Upper lobe of left lung (tissue), 6 donors: ENCODE results near the gene MFSD12. TPM values are rescaled to one million over a fixed set of nuclear protein-coding genes. Genes with fewer than 3 reads are reported as not detected.
"Not testable (repeated sequence)": the region's sequence is repeated elsewhere in the genome, so short reads cannot be mapped to it uniquely, and the experiment has no call there.

Source experiments
- ATAC-seq, 2 donors: fragments of 200-7000 bp; cut with Tn5 transposase; one replicate each; pipeline ENCODE4 v1.9.1; 2022; ENCODE audit warnings: mild to moderate bottlenecking in 2 of 2, moderate library complexity in 2 of 2; ENCODE audit not compliant: low FRiP score in 2 of 2
- DNase-seq, 2 donors: peaks; one replicate each; pipeline ENCODE4 v3.0.0-alpha.2; 2019 to 2020
- H3K27ac ChIP-seq, 4 donors: fragments of 200-600 bp; sonication (generic); one replicate each; pipeline ENCODE4 v1.5.1; 2016 to 2019
- H3K27me3 ChIP-seq, 4 donors: fragments of 200-600 bp; sonication (generic); one replicate each; pipeline ENCODE4 v1.5.1; 2017 to 2019
- H3K36me3 ChIP-seq, 4 donors: fragments of 200-600 bp; sonication (generic); one replicate each; pipeline ENCODE4 v1.5.1; 2016 to 2019
- H3K4me1 ChIP-seq, 4 donors: fragments of 200-600 bp; sonication (generic); one replicate each; pipeline ENCODE4 v1.5.1; 2018 to 2019
- H3K4me3 ChIP-seq, 4 donors: fragments of 200-600 bp; sonication (generic); one replicate each; pipeline ENCODE4 v1.5.1; 2017 to 2019; ENCODE audit warnings: mild to moderate bottlenecking in 2 of 4, moderate library complexity in 1 of 4
- H3K9me3 ChIP-seq, 4 donors: fragments of 200-600 bp; sonication (generic); one replicate each; pipeline ENCODE4 v1.5.1; 2018 to 2019
- CTCF ChIP-seq, 6 experiments: fragments of 450-650 bp in 4 of 6; fragments of 200-600 bp in 2 of 6; sonication (generic) in 2 of 6; IDR thresholded peaks; one replicate each; pipeline ENCODE4 v1.5.1; 2016 to 2019; ENCODE audit warnings: antibody characterized with exemption in 6 of 6
- EP300 ChIP-seq, 4 donors: sonication (generic); formaldehyde crosslinking; IDR thresholded peaks; one replicate each; pipeline ENCODE4 v1.5.1; 2017; ENCODE audit warnings: antibody characterized with exemption in 4 of 4, control low read depth in 2 of 4
- POLR2A ChIP-seq, 4 donors: fragments of 450-650 bp; IDR thresholded peaks; one replicate each; pipeline ENCODE4 v1.5.1; 2016 to 2017; ENCODE audit warnings: antibody characterized with exemption in 4 of 4, mild to moderate bottlenecking in 2 of 4
- POLR2AphosphoS5 ChIP-seq, 2 donors: sonication (generic); formaldehyde crosslinking; IDR thresholded peaks; one replicate each; pipeline ENCODE4 v1.5.1; 2017; ENCODE audit warnings: antibody characterized with exemption in 2 of 2
- WGBS, 2 donors: methylation state at CpG; one replicate each; pipeline ENCODE4 v1.1.5; 2017 to 2018; 5-methylcytosine and 5-hydroxymethylcytosine counted together
- total RNA-seq, 6 donors: library from RNA; depleted of rRNA in 4 of 6; stranded (reverse); fragments of >200 nt in 4 of 6; gene quantifications; one replicate each; pipeline versions ENCODE4 v1.1.0 to v1.2.1, GENCODE V29; 2016 to 2021
- donor health status: DM: no; HTN: no; CAD: no; lungs with moderate emphysema.
- donor health status: DM: no; HTN: yes; CAD: no; lungs with severe emphysema.

The MFSD12 gene
- total RNA-seq, 6 donors from 2014 or later, result 44.2 to 178 (median 96.0) TPM

GRCh38 chr19:3530389-3530788 is 27.0 kb downstream of the MFSD12 start:
- Histone ChIP-seq H3K27me3 (no peaks in the 10 kb centered on the region), H3K27ac (no peak overlapping the region), H3K9me3 (no peaks in the 10 kb centered on the region), H3K36me3 (peaks cover 19 to 78% (median 77%) of the 10 kb centered on the region in 4 donors), H3K4me1 (no peaks in the 10 kb centered on the region), H3K4me3 (no peak overlapping the region)
- WGBS, 2 donors, result 92 to 96% methylated on average over 12 of the region's 12 CpGs
- TF ChIP-seq POLR2AphosphoS5 (IDR thresholded peaks at IDR 0.05) (no peak), POLR2A (IDR thresholded peaks at IDR 0.05) (no peak), EP300 (IDR thresholded peaks at IDR 0.05) (no peak), CTCF (IDR thresholded peaks at IDR 0.05) (no peak)
- ATAC-seq (no peak), DNase-seq (no peak)

GRCh38 chr19:3529299-3529698 is 28.1 kb downstream of the MFSD12 start:
- not testable (repeated sequence) for H3K9me3 ChIP-seq, ATAC-seq, H3K4me1 ChIP-seq, H3K27me3 ChIP-seq, H3K4me3 ChIP-seq, DNase-seq, H3K27ac ChIP-seq
- H3K36me3 ChIP-seq, result peaks cover 19 to 76% (median 75%) of the 10 kb centered on the region in 4 donors
- 90 to 92% methylated on average over 7 of the region's 7 CpGs for WGBS, 2 donors

- no peaks in the 10 kb centered on the region for H3K9me3 ChIP-seq
- TF ChIP-seq POLR2A (IDR thresholded peaks at IDR 0.05), result no peak
- no peak for TF ChIP-seq EP300 (IDR thresholded peaks at IDR 0.05)
- no peak for TF ChIP-seq POLR2AphosphoS5 (IDR thresholded peaks at IDR 0.05)
- TF ChIP-seq CTCF (IDR thresholded peaks at IDR 0.05), result no peak
- H3K27me3 ChIP-seq, result no peaks in the 10 kb centered on the region
- no peaks in the 10 kb centered on the region for H3K4me1 ChIP-seq
- ATAC-seq (no peak), DNase-seq (no peak)
- peaks cover 19 to 77% (median 76%) of the 10 kb centered on the region in 4 donors for H3K36me3 ChIP-seq
- H3K4me3 ChIP-seq, result no peak overlapping the region
- 91 to 93% methylated on average over 20 of the region's 20 CpGs for WGBS, 2 donors
- H3K27ac ChIP-seq, result no peak overlapping the region
Observed at GRCh38 chr19:3528539-3529211, 28.7 kb downstream of the MFSD12 start.

GRCh38 chr19:3528080-3528479 is 29.3 kb downstream of the MFSD12 start:
- Histone ChIP-seq H3K9me3 (no peaks in the 10 kb centered on the region), H3K4me1 (no peaks in the 10 kb centered on the region), H3K27me3 (no peaks in the 10 kb centered on the region), H3K36me3 (peaks cover 19 to 77% (median 76%) of the 10 kb centered on the region in 4 donors), H3K27ac (no peak overlapping the region), H3K4me3 (no peak overlapping the region)
- no peak for ATAC-seq
- WGBS, 2 donors, result 92 to 98% methylated on average over 12 to 14 of the region's 14 CpGs
- DNase-seq, result peak in 1 of 2 donors; percentile 36
- TF ChIP-seq POLR2AphosphoS5 (IDR thresholded peaks at IDR 0.05) (no peak), POLR2A (IDR thresholded peaks at IDR 0.05) (no peak), EP300 (IDR thresholded peaks at IDR 0.05) (no peak), CTCF (IDR thresholded peaks at IDR 0.05) (no peak)

- Histone ChIP-seq H3K27ac (no peak overlapping the region), H3K36me3 (peaks cover 19 to 76% (median 74%) of the 10 kb centered on the region in 4 donors), H3K27me3 (no peaks in the 10 kb centered on the region), H3K9me3 (no peaks in the 10 kb centered on the region), H3K4me3 (no peak overlapping the region), H3K4me1 (no peaks in the 10 kb centered on the region)
- WGBS, 2 donors, result 95% methylated on average over 19 of the region's 21 CpGs; no CpG with 5 or more reads in 1 of the 2 donors
- no peak for ATAC-seq
- peak in 1 of 2 donors; percentile 56 for DNase-seq
- no peak for TF ChIP-seq POLR2A (IDR thresholded peaks at IDR 0.05)
- TF ChIP-seq POLR2AphosphoS5 (IDR thresholded peaks at IDR 0.05), result no peak
- no peak for TF ChIP-seq EP300 (IDR thresholded peaks at IDR 0.05)
- TF ChIP-seq CTCF (IDR thresholded peaks at IDR 0.05), result no peak
Observed at GRCh38 chr19:3527238-3527910, 30.0 kb downstream of the MFSD12 start.
